GM12878 (cell line): ENCODE data around the gene UACA.

Experiments used
- ATF7 ChIP-seq: fragments of 450-650 bp; IDR thresholded peaks from 2 replicates; pipeline ENCODE4 v1.6.1; 2016; ENCODE audit warnings: low read depth, mild to moderate bottlenecking
- MAX ChIP-seq: IDR thresholded peaks from 2 replicates; pipeline ENCODE4 v1.6.1; 2012; ENCODE audit warnings: low read depth, low read length, improper control_type of control experiment
- TF ChIP-seq, protein P1 (sequence below): fragments of 450-650 bp; IDR thresholded peaks from 2 replicates; pipeline ENCODE4 v1.6.1; 2017; ENCODE audit warnings: borderline replicate concordance

DNA sequence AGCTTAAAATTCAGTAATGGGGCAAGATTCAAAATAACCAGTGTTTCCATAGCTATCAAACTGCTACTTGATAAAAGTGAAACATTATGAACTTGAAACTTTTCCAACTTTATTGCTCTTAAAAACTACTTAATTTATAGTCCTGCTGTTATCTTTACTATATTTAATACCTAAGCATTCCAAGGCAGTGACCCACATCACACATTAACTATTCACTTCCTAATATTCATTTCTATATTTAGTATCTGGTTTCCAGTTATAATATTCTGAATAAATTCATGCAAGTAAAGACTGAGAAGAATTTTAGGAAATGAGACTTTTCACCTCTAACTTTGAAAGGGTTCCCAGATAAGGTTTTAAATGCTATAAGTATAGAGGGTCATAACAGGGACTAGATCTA lies 64.9 kb downstream of the UACA start:
- TF ChIP-seq ATF7 (no peak), MAX (no peak)
- TF ChIP-seq, protein P1, sequence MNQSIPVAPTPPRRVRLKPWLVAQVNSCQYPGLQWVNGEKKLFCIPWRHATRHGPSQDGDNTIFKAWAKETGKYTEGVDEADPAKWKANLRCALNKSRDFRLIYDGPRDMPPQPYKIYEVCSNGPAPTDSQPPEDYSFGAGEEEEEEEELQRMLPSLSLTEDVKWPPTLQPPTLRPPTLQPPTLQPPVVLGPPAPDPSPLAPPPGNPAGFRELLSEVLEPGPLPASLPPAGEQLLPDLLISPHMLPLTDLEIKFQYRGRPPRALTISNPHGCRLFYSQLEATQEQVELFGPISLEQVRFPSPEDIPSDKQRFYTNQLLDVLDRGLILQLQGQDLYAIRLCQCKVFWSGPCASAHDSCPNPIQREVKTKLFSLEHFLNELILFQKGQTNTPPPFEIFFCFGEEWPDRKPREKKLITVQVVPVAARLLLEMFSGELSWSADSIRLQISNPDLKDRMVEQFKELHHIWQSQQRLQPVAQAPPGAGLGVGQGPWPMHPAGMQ, result no peak
